DMS53 treated with DMSO at 0.1 percent for 48 hours (cell line): ENCODE measurements around the gene FAM131C.
"Not testable (repeated sequence)": the region's sequence is repeated elsewhere in the genome, so short reads cannot be mapped to it uniquely, and the experiment has no call there.

ENCODE experiments used
- DNase-seq: peaks from one replicate; lab custom pipeline; 2025; ENCODE audit not compliant: unreplicated experiment; lab: John Stamatoyannopoulos, UW

FAM131C gene

GRCh38 chr1:16107039-16107438 lies 33.6 kb upstream of the FAM131C start:
- DNase-seq: not testable (repeated sequence)

GRCh38 chr1:16101623-16102022 lies 28.2 kb upstream of the FAM131C start:
- DNase-seq: no peak

- no peak for DNase-seq
These were observed 26.0 kb upstream of the FAM131C start for GRCh38 chr1:16099412-16099811.

- no peak for DNase-seq
These were observed 22.0 kb upstream of the FAM131C start for GRCh38 chr1:16095447-16095846.

GRCh38 chr1:16094453-16095158 lies 21.2 kb upstream of the FAM131C start:
- no peak for DNase-seq

- no peak for DNase-seq
These were observed 20.2 kb upstream of the FAM131C start for GRCh38 chr1:16093611-16094010.

- DNase-seq: no peak
These were observed 19.6 kb upstream of the FAM131C start for GRCh38 chr1:16092923-16093511.

GRCh38 chr1:16092097-16092922 lies 18.9 kb upstream of the FAM131C start:
- no peak for DNase-seq

- DNase-seq: peak; percentile 28
These were observed 17.8 kb upstream of the FAM131C start for GRCh38 chr1:16091296-16091695.

- no peak for DNase-seq
These were observed 16.8 kb upstream of the FAM131C start for GRCh38 chr1:16090076-16090826.

- no peak for DNase-seq
These were observed 15.5 kb upstream of the FAM131C start for GRCh38 chr1:16088996-16089395.

- no peak for DNase-seq
These were observed 15.0 kb upstream of the FAM131C start for GRCh38 chr1:16088351-16088911.

GRCh38 chr1:16087733-16088132 lies 14.3 kb upstream of the FAM131C start:
- DNase-seq: no peak

- DNase-seq: no peak
These were observed 12.1 kb upstream of the FAM131C start for GRCh38 chr1:16085522-16085921.

GRCh38 chr1:16083486-16083885 lies 10.0 kb upstream of the FAM131C start:
- DNase-seq: no peak

GRCh38 chr1:16082283-16083038 lies 9.0 kb upstream of the FAM131C start:
- DNase-seq: no peak

GRCh38 chr1:16081636-16082035 lies 8.2 kb upstream of the FAM131C start:
- no peak for DNase-seq

GRCh38 chr1:16080422-16081150 lies 7.1 kb upstream of the FAM131C start:
- DNase-seq: no peak

GRCh38 chr1:16078925-16079656 lies 5.6 kb upstream of the FAM131C start:
- DNase-seq: peak; percentile 77
